Nephron progenitor cell (in vitro differentiated cells): ENCODE measurements around the gene RUFY2.

Experiments used
- DNase-seq: peaks from one replicate; pipeline ENCODE4 v3.0.0; 2021
- H3K27ac Mint-ChIP-seq: 2 replicates; pipeline ENCODE4 v1.8.0; 2021; ENCODE audit warnings: mild to moderate bottlenecking, moderate library complexity, mixed read lengths
- H3K27me3 Mint-ChIP-seq: 2 replicates; pipeline ENCODE4 v1.8.0; 2021; ENCODE audit warnings: mild to moderate bottlenecking, low read depth, mixed read lengths; ENCODE audit not compliant: poor library complexity
- H3K36me3 Mint-ChIP-seq: 2 replicates; pipeline ENCODE4 v1.8.0; 2021; ENCODE audit warnings: low read depth, mixed read lengths
- H3K4me1 Mint-ChIP-seq: 2 replicates; pipeline ENCODE4 v1.8.0; 2021; ENCODE audit warnings: mixed read lengths
- H3K4me3 Mint-ChIP-seq: 2 replicates; pipeline ENCODE4 v1.8.0; 2021; ENCODE audit warnings: mild to moderate bottlenecking, moderate library complexity, mixed read lengths
- H3K9me3 Mint-ChIP-seq: 2 replicates; pipeline ENCODE4 v1.8.0; 2021; ENCODE audit warnings: mild to moderate bottlenecking, moderate library complexity, mixed read lengths
- TF ChIP-seq, protein P1 (sequence below): fragments of 200-600 bp; sonication (generic); IDR thresholded peaks from 2 replicates; pipeline ENCODE4 v1.5.0; 2021; ENCODE audit warnings: antibody characterized with exemption

Gene RUFY2

DNA sequence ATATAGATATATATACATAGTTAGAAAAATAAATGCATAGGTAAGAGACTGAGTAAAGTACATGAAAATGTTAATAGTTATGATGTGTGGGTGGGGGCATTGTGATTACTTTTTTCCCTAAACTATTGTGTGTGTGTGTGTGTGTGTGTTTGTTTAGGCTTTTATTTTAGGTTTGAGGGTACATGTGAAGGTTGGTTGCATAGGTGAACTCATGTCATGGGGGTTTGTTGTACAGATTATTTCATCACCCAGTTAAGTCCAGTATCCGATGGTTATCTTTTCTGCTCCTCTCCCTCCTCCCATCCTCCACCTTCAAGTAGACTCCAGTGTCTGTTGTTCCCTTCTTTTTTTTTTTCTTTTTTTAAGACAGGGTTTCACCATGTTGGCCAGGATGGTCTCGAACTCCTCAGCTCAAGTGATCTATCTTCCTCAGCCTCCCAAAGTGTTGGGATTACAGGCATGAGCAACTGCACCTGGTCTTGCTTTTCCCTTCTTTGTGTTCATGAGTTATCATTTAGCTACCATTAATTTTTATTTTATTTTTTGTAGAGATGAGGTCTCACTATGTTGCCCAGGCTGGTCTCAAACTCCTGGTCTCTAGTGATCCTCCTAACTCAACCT lies 1.9 kb upstream of the RUFY2 start:
- no peak for DNase-seq
- TF ChIP-seq, protein P1, sequence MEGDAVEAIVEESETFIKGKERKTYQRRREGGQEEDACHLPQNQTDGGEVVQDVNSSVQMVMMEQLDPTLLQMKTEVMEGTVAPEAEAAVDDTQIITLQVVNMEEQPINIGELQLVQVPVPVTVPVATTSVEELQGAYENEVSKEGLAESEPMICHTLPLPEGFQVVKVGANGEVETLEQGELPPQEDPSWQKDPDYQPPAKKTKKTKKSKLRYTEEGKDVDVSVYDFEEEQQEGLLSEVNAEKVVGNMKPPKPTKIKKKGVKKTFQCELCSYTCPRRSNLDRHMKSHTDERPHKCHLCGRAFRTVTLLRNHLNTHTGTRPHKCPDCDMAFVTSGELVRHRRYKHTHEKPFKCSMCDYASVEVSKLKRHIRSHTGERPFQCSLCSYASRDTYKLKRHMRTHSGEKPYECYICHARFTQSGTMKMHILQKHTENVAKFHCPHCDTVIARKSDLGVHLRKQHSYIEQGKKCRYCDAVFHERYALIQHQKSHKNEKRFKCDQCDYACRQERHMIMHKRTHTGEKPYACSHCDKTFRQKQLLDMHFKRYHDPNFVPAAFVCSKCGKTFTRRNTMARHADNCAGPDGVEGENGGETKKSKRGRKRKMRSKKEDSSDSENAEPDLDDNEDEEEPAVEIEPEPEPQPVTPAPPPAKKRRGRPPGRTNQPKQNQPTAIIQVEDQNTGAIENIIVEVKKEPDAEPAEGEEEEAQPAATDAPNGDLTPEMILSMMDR: no peak
- Mint-ChIP-seq H3K4me3 (no peak overlapping the region), H3K27ac (peak overlapping the region; percentile 27), H3K4me1 (peaks cover 22% of the 10 kb centered on the region), H3K36me3 (peaks cover 12% of the 10 kb centered on the region), H3K9me3 (no peaks in the 10 kb centered on the region), H3K27me3 (no peaks in the 10 kb centered on the region)

DNA sequence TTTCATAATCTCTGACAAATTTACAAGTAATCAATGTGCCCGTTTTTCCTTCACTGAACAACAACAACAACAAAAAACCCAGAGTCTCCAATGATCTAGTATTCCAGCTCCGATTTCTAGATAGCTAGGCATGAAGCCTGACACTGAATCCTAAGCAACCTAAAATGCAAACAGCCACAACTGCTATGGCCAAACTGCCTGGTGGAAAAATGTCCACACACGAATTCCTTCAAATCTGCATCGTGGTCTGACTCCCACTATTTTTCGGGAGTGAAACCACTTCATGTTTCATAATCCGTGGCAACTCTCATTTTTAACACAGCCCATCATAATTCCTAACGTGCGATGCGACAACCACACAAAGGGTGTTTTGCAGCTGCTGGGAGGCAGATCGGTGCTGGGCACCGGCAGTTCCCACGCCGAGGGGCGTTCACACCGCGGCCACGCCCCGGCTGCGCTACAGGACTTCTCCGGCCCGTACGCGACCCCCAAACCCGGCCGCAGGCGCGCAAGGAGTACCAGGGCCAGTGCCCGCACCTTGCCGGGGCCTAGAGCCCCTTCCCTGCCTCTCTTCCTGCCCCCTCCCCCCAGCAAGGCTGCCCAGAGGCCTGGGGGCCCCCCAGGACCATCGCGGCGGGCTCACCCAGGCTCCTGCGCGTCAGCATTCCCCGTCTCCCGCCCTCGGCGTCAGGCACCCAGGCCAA lies 814 bp downstream of the RUFY2 start:
- H3K27ac Mint-ChIP-seq: peak overlapping the region; percentile 30
- no peaks in the 10 kb centered on the region for H3K27me3 Mint-ChIP-seq

DNA sequence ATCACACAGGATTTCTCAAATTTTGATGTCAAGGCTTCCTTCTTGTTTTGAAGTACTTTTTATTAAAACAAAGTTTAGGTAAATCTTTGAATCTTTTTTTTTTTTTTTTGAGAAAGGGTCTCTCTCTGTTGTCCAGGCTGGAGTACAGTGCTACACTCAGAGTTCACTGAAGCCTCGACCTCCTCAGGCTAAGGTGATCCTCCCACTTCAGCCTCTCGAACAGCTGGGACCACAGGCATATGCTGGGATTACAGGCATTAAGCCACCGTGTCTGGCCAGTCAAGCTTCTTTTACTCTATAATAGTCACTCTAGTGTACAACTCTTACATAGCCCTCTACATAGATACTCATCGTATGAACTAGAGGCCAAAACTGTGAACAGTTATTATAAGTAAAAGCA lies 3.4 kb downstream of the RUFY2 start:
- DNase-seq: no peak
- Mint-ChIP-seq H3K4me3 (no peak overlapping the region), H3K27ac (no peak overlapping the region), H3K9me3 (no peaks in the 10 kb centered on the region), H3K27me3 (no peaks in the 10 kb centered on the region), H3K36me3 (peaks cover 29% of the 10 kb centered on the region), H3K4me1 (peaks cover 22% of the 10 kb centered on the region)
- TF ChIP-seq, protein P1: no peak

More for the DNA sequence above, 814 bp downstream of the RUFY2 start:
- peaks cover 7% of the 10 kb centered on the region for H3K36me3 Mint-ChIP-seq
- DNase-seq: peak; percentile 75
- H3K4me3 Mint-ChIP-seq: peak overlapping the region; percentile 91
- TF ChIP-seq, protein P1: no peak
- H3K4me1 Mint-ChIP-seq: peaks cover 22% of the 10 kb centered on the region
- no peaks in the 10 kb centered on the region for H3K9me3 Mint-ChIP-seq

DNA sequence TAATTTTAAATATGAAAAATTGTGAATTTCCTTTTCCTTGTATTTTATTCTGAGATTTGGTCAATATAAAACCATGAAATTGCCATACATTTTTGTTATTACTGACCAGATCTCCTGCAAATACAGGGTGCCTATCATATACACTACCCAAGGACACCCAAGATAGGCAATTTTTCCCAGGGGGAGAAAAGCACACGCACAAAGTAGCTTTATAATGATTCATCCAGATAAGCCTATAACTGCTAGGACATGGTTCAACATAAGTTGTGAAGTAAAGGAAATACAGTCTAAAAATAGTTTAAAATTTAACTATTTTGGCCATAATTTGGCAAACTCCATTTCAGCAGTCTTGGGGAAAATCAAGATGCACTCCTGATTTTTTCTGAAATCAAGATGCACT lies 4.8 kb downstream of the RUFY2 start:
- TF ChIP-seq, protein P1: no peak
- no peaks in the 10 kb centered on the region for H3K9me3 Mint-ChIP-seq
- no peak for DNase-seq
- peaks cover 31% of the 10 kb centered on the region for H3K36me3 Mint-ChIP-seq
- no peak overlapping the region for H3K27ac Mint-ChIP-seq
- H3K4me3 Mint-ChIP-seq: no peak overlapping the region
- no peaks in the 10 kb centered on the region for H3K27me3 Mint-ChIP-seq
- peaks cover 19% of the 10 kb centered on the region for H3K4me1 Mint-ChIP-seq

DNA sequence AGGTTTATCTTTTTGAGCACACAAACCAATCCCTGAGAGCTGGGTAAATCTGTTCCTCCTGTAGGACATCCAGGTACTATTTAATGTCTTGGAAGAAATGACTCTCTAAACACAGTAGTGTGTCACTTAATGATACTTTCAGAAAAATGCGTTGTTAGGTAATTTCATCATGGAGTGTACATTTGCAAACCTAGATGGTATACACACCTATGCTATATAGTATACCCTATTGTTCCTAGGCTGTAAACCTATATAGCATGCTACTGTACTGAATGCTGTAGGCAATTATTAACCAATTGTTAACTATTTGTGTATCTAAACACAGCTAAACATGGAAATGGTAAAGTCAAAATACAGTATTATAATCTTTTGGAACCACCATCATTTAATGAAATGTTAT lies 10.1 kb downstream of the RUFY2 start:
- Mint-ChIP-seq H3K36me3 (peaks cover 83% of the 10 kb centered on the region), H3K27me3 (peaks cover 2% of the 10 kb centered on the region), H3K4me3 (no peak overlapping the region), H3K4me1 (no peaks in the 10 kb centered on the region), H3K27ac (no peak overlapping the region), H3K9me3 (no peaks in the 10 kb centered on the region)
- DNase-seq: no peak
- TF ChIP-seq, protein P1: no peak

DNA sequence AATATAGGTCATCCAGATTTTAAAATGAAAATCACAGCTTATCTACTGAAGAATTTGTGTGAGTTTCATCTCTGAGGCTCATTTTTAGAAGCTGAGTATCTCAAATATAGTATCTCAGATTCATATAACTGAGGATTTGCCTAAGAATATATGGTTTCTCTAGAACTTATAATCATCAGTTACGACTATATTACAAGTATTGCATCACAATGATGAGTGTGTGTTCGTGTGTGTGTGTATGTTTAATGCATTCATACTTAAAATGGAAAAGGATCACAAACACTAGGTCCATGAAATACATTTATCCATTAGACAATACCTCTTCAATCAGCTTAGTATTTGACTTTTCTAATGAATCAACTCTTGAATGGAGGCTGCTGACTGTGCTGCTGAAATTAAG lies 21.3 kb downstream of the RUFY2 start:
- no peak for DNase-seq
- peaks cover 2% of the 10 kb centered on the region for H3K27me3 Mint-ChIP-seq
- no peak overlapping the region for H3K27ac Mint-ChIP-seq
- no peaks in the 10 kb centered on the region for H3K9me3 Mint-ChIP-seq
- TF ChIP-seq, protein P1: no peak
- peaks cover 64% of the 10 kb centered on the region for H3K36me3 Mint-ChIP-seq
- H3K4me3 Mint-ChIP-seq: no peak overlapping the region
- H3K4me1 Mint-ChIP-seq: no peaks in the 10 kb centered on the region
